Ovary (tissue), 9 donors: ENCODE measurements around the gene FBXL15. TPM values are rescaled to one million over a fixed set of nuclear protein-coding genes. Genes with fewer than 3 reads are reported as not detected.

Experiments used
- DNase-seq, 5 donors: peaks; one replicate each; pipeline ENCODE4 v3.0.0-alpha.2; 2019 to 2020
- H3K27ac ChIP-seq, 2 donors: fragments of 200-600 bp; one replicate each; pipeline versions ENCODE4 v1.5.1 to v1.8.0; 2019 to 2022
- H3K27me3 ChIP-seq: fragments of 200-600 bp; one replicate; pipeline ENCODE4 v1.8.0; 2022
- H3K36me3 ChIP-seq: fragments of 200-600 bp; sonication (generic); one replicate; pipeline ENCODE4 v1.5.1; 2019
- H3K4me1 ChIP-seq: one replicate; pipeline ENCODE4 v1.8.1; 2013; ENCODE audit warnings: mild to moderate bottlenecking, moderate library complexity; ENCODE audit not compliant: insufficient read depth
- H3K4me3 ChIP-seq: fragments of 200-600 bp; sonication (generic); one replicate; pipeline ENCODE4 v1.5.1; 2017
- H3K9me3 ChIP-seq, 2 donors: fragments of 200-600 bp in 1 of 2; sonication (generic) in 1 of 2; one replicate each; pipeline versions ENCODE4 v1.5.1 to v1.8.1; 2013 to 2019; ENCODE audit warnings: mild to moderate bottlenecking in 1 of 2, moderate library complexity in 1 of 2
- EP300 ChIP-seq: sonication (generic); formaldehyde crosslinking; IDR thresholded peaks from one replicate; pipeline ENCODE4 v1.6.1; 2017; ENCODE audit warnings: antibody characterized with exemption
- POLR2A ChIP-seq: fragments of 450-650 bp; IDR thresholded peaks from one replicate; pipeline ENCODE4 v1.6.1; 2017; ENCODE audit warnings: antibody characterized with exemption, mild to moderate bottlenecking, moderate library complexity
- WGBS, 3 donors: extraction: QIAGEN DNeasy Blood & Tissue Kit in 1 of 3; methylation state at CpG; one replicate each; pipeline versions ENCODE4 v1.1.5 to v1.1.7; 2013 to 2017; 5-methylcytosine and 5-hydroxymethylcytosine counted together
- intact Hi-C, 4 donors: fragments of 100-400 bp; cut with DNase I; formaldehyde crosslinking; loops; one replicate each; pipeline versions ENCODE4 v1.11.0 to v1.15.1; 2022 to 2023
- microRNA counts: library from miRNA; unstranded; fragments of <30 nt; microRNA quantifications from one replicate; lab custom pipeline; 2016
- microRNA-seq, 3 donors: library from miRNA; unstranded; fragments of <30 nt; microRNA quantifications; one replicate each; pipeline versions ENCODE4 to v1.2.0, GENCODE V29; 2019 to 2020
- polyA plus RNA-seq, 2 donors: library from polyadenylated mRNA; stranded (reverse); fragments of 200-250 nt in 1 of 2; fragments of 350-450 nt in 1 of 2; fragmentation: Illumina TruSeq in 1 of 2; extraction: RNeasy Lipid Tissue Mini Kit (QIAGEN cat#74804) in 1 of 2; gene quantifications; one replicate each; pipeline ENCODE4 v1.2.3, GENCODE V29; 2013 to 2014
- small RNA-seq: library from RNA; depleted of rRNA; stranded (forward); fragments of <200 nt; gene quantifications from one replicate; pipeline ENCODE3, GENCODE V24; 2016
- total RNA-seq, 7 donors: library from RNA; depleted of rRNA in 2 of 7; stranded (reverse); fragments of >200 nt in 2 of 7; fragmentation: NEBNext Ultra II Directional in 3 of 7; extraction: Animal tissue kit (Norgen Biotek cat#: 25700) in 3 of 7; gene quantifications; one replicate each; pipeline versions ENCODE4 v1.1.0 to v1.2.4, GENCODE V29; 2016 to 2023
- TF ChIP-seq, protein P1 (sequence below), 3 donors: fragments of 450-650 bp in 2 of 3; fragments of 200-600 bp in 1 of 3; IDR thresholded peaks; one replicate each; pipeline versions ENCODE4 v1.5.1 to v1.8.0; 2016 to 2022; ENCODE audit warnings: antibody characterized with exemption in 3 of 3, mild to moderate bottlenecking in 1 of 3
- donor health status: DM: no; HTN: no; CAD: no; lungs with moderate emphysema.
- donor health status: DM: no; HTN: no; CAD: no.
- donor health status: Bipolar disorder and iron deficiency.
- donor health status: DM: yes; HTN: yes; CAD: no.
- donor health status: DM: no; HTN: no; CAD: no.
- donor health status: DM: yes; HTN: yes; CAD: no.

The FBXL15 gene
- total and polyA plus RNA-seq, 9 donors, result 0.25 to 31.1 (median 19.2) TPM

GRCh38 chr10:102467318-102467717 lies 46.7 kb downstream of the FBXL15 start:
- no peaks in the 10 kb centered on the region for H3K4me1 ChIP-seq
- H3K27me3 ChIP-seq, result no peaks in the 10 kb centered on the region
- intact Hi-C loops, result no loop called here
- no peaks in the 10 kb centered on the region for H3K36me3 ChIP-seq
- DNase-seq, result no peak
- no peak overlapping the region for H3K4me3 ChIP-seq
- H3K9me3 ChIP-seq, result no peaks in the 10 kb centered on the region
- 68 to 85% (median 73%) methylated on average over 6 of the region's 6 CpGs for WGBS, 3 donors
- H3K27ac ChIP-seq, result no peak overlapping the region
- no peak for TF ChIP-seq EP300
- no peak for TF ChIP-seq POLR2A
- TF ChIP-seq, protein P1, sequence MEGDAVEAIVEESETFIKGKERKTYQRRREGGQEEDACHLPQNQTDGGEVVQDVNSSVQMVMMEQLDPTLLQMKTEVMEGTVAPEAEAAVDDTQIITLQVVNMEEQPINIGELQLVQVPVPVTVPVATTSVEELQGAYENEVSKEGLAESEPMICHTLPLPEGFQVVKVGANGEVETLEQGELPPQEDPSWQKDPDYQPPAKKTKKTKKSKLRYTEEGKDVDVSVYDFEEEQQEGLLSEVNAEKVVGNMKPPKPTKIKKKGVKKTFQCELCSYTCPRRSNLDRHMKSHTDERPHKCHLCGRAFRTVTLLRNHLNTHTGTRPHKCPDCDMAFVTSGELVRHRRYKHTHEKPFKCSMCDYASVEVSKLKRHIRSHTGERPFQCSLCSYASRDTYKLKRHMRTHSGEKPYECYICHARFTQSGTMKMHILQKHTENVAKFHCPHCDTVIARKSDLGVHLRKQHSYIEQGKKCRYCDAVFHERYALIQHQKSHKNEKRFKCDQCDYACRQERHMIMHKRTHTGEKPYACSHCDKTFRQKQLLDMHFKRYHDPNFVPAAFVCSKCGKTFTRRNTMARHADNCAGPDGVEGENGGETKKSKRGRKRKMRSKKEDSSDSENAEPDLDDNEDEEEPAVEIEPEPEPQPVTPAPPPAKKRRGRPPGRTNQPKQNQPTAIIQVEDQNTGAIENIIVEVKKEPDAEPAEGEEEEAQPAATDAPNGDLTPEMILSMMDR (IDR thresholded peaks at IDR 0.05), result no peak

- Histone ChIP-seq H3K4me3 (no peak overlapping the region), H3K9me3 (no peaks in the 10 kb centered on the region), H3K4me1 (no peaks in the 10 kb centered on the region), H3K27me3 (no peaks in the 10 kb centered on the region), H3K36me3 (no peaks in the 10 kb centered on the region), H3K27ac (no peak overlapping the region)
- WGBS, 3 donors, result 54 to 65% (median 63%) methylated on average over 6 of the region's 6 CpGs
- DNase-seq, result no peak
- intact Hi-C loops, result no loop called here
- TF ChIP-seq POLR2A (no peak), EP300 (no peak)
- TF ChIP-seq, protein P1 (IDR thresholded peaks at IDR 0.05), result no peak
Measured at GRCh38 chr10:102467971-102468438, 47.4 kb downstream of the FBXL15 start.

- H3K36me3 ChIP-seq, result no peaks in the 10 kb centered on the region
- no peaks in the 10 kb centered on the region for H3K9me3 ChIP-seq
- intact Hi-C loops, result no loop called here
Measured at GRCh38 chr10:102468683-102469082, 48.0 kb downstream of the FBXL15 start.

GRCh38 chr10:102470579-102471546 lies 50.2 kb downstream of the FBXL15 start:
- WGBS, 3 donors, result 88 to 94% (median 92%) methylated on average over 32 to 36 of the region's 36 CpGs
- H3K27ac ChIP-seq, result no peak overlapping the region

More at GRCh38 chr10:102468683-102469082, 48.0 kb downstream of the FBXL15 start:
- H3K4me1 ChIP-seq, result no peaks in the 10 kb centered on the region
- TF ChIP-seq EP300 (no peak), POLR2A (no peak)
- TF ChIP-seq, protein P1 (IDR thresholded peaks at IDR 0.05), result no peak
- no peak overlapping the region for H3K27ac ChIP-seq
- no peak for DNase-seq
- 48 to 61% (median 57%) methylated on average over 9 of the region's 9 CpGs for WGBS, 3 donors
- no peaks in the 10 kb centered on the region for H3K27me3 ChIP-seq
- no peak overlapping the region for H3K4me3 ChIP-seq

More at GRCh38 chr10:102470579-102471546, 50.2 kb downstream of the FBXL15 start:
- H3K4me1 ChIP-seq, result no peaks in the 10 kb centered on the region
- TF ChIP-seq, protein P1 (IDR thresholded peaks at IDR 0.05), result no peak
- TF ChIP-seq POLR2A (no peak), EP300 (no peak)
- intact Hi-C loops, result loop anchor here in 2 of 4 donors (10.0 kb wide), 2 partner anchors 86 to 236 kb away; no protein-coding TSS in a partner anchor
- DNase-seq, result no peak
- H3K27me3 ChIP-seq, result no peaks in the 10 kb centered on the region
- no peaks in the 10 kb centered on the region for H3K9me3 ChIP-seq
- no peak overlapping the region for H3K4me3 ChIP-seq
- H3K36me3 ChIP-seq, result no peaks in the 10 kb centered on the region

MicroRNAs within 50 kb of the gene (microRNA counts, 767-probe panel; counts per million panel counts)
- microRNA hsa-miR-146b-3p (lab: Ali Mortazavi, UCI) (530 counts per million, percentile 78 among the panel's probes with 10 or more counts), microRNA hsa-miR-146b-5p (lab: Ali Mortazavi, UCI) (530 counts per million, percentile 78 among the panel's probes with 10 or more counts)

Small RNAs within 50 kb of the gene (microRNA-seq; reads per million reads assigned to microRNA genes)
- 649 to 2,360 (median 1,448) reads per million in 3 donors for gene MIR146B

Small RNAs within 50 kb of the gene (small RNA-seq; reads per million reads assigned to genes)
- 1,963 reads per million, percentile 98 among the genes with 10 or more reads in this experiment for gene MIR146B

Other genes with a start within 250 kb of the FBXL15 start
- not detected for gene ELOVL3, start 194.5 kb upstream of the FBXL15 start, total RNA-seq
- 1 to 10 TPM in 1 of 2 donors, under 1 TPM in 1; 0.08 to 1.0 TPM for gene ELOVL3, start 194.5 kb upstream of the FBXL15 start, polyA plus RNA-seq
- not detected for gene PITX3, start 179.3 kb upstream of the FBXL15 start, total RNA-seq
- not detected for gene PITX3, start 179.3 kb upstream of the FBXL15 start, polyA plus RNA-seq
- gene GBF1, start 175.3 kb upstream of the FBXL15 start, total RNA-seq, result 10 to 100 TPM; 14.1 to 43.2 (median 34.4) TPM
- gene GBF1, start 175.3 kb upstream of the FBXL15 start, polyA plus RNA-seq, result 10 to 100 TPM; 13.2 to 34.6 TPM
- gene NFKB2, start 25.1 kb upstream of the FBXL15 start, total RNA-seq, result 10 to 100 TPM; 18.5 to 42.6 (median 35.9) TPM
- 10 to 100 TPM; 16.3 to 20.5 TPM for gene NFKB2, start 25.1 kb upstream of the FBXL15 start, polyA plus RNA-seq
- gene PSD, start 2.1 kb upstream of the FBXL15 start, total RNA-seq, result 10 to 100 TPM in 6 of 7 donors, 1 to 10 TPM in 1; 4.4 to 34.7 (median 24.5) TPM
- 10 to 100 TPM in 1 of 2 donors, 1 to 10 TPM in 1; 4.6 to 12.4 TPM for gene PSD, start 2.1 kb upstream of the FBXL15 start, polyA plus RNA-seq
- 10 to 100 TPM; 47.7 to 70.8 (median 61.7) TPM for gene CUEDC2, start 11.7 kb downstream of the FBXL15 start, total RNA-seq
- 10 to 100 TPM; 34.7 to 76.5 TPM for gene CUEDC2, start 11.7 kb downstream of the FBXL15 start, polyA plus RNA-seq
- gene C10orf95, start 30.7 kb downstream of the FBXL15 start, total RNA-seq, result 10 to 100 TPM in 1 of 7 donors, 1 to 10 TPM in 1, under 1 TPM in 3, not detected in 2; 0.37 to 22.3 (median 0.60) TPM
- gene C10orf95, start 30.7 kb downstream of the FBXL15 start, polyA plus RNA-seq, result under 1 TPM in 1 of 2 donors, not detected in 1; 0.11 TPM
- gene ACTR1A, start 81.9 kb downstream of the FBXL15 start, total RNA-seq, result 10 to 100 TPM; 38.0 to 82.3 (median 60.1) TPM
- 10 to 100 TPM; 45.3 to 83.6 TPM for gene ACTR1A, start 81.9 kb downstream of the FBXL15 start, polyA plus RNA-seq
- gene SUFU, start 83.1 kb downstream of the FBXL15 start, total RNA-seq, result 10 to 100 TPM in 5 of 7 donors, 1 to 10 TPM in 2; 4.6 to 19.1 (median 16.1) TPM
- 10 to 100 TPM in 1 of 2 donors, 1 to 10 TPM in 1; 6.8 to 14.2 TPM for gene SUFU, start 83.1 kb downstream of the FBXL15 start, polyA plus RNA-seq
- 100 to 1,000 TPM in 2 of 7 donors, 10 to 100 TPM in 5; 48.5 to 120 (median 91.7) TPM for gene TRIM8, start 223.6 kb downstream of the FBXL15 start, total RNA-seq
- 10 to 100 TPM; 74.7 to 84.3 TPM for gene TRIM8, start 223.6 kb downstream of the FBXL15 start, polyA plus RNA-seq